ENCODE measurements around the gene EEPD1.

- no peak for TF ChIP-seq POLR2AphosphoS5 (IDR thresholded peaks at IDR 0.05; ENCODE audit: insufficient read depth, low read depth, low read length)
- TF ChIP-seq POLR2A (IDR thresholded peaks at IDR 0.05; ENCODE audit: low read depth, low read length): no peak
- TF ChIP-seq CTCF (IDR thresholded peaks at IDR 0.05; ENCODE audit: extremely low read depth in 1 of 2, insufficient read depth in 1 of 2, low read depth in 1 of 2, low read length in 2 of 2): no peak
- no peak for TF ChIP-seq EZH2 (IDR thresholded peaks at IDR 0.05; ENCODE audit: borderline replicate concordance, low read depth, low read length, severe bottlenecking)
- TF ChIP-seq JUN (IDR thresholded peaks at IDR 0.05; ENCODE audit: borderline replicate concordance, insufficient read depth, insufficient read length, low read depth): no peak
- no peak for TF ChIP-seq FOS (IDR thresholded peaks at IDR 0.05; ENCODE audit: borderline replicate concordance, insufficient read depth, low read length)
- TF ChIP-seq MYC (IDR thresholded peaks at IDR 0.05; ENCODE audit: low read depth, low read length): no peak
- TF ChIP-seq MAX (IDR thresholded peaks at IDR 0.05; ENCODE audit: insufficient read depth, insufficient read length): no peak
These were observed 57.4 kb downstream of the EEPD1 start for GRCh38 chr7:36210291-36210922.
